OCI-LY1 (cell line): ENCODE results near the gene ASH1L.

Experiments
- EZH2 ChIP-seq: fragments of 200-600 bp; sonication (generic), shearing (Covaris generic); IDR thresholded peaks from 2 replicates; pipeline ENCODE4 v1.8.0; 2017; ENCODE audit warnings: borderline replicate concordance, mixed run types, mild to moderate bottlenecking, antibody characterized with exemption, low read length, moderate library complexity, mixed read lengths
- TF ChIP-seq, protein P1 (sequence below): fragments of 200-600 bp; sonication (generic), shearing (Covaris generic); IDR thresholded peaks from 2 replicates; pipeline ENCODE4 v1.5.1; 2017; ENCODE audit warnings: mild to moderate bottlenecking, antibody characterized with exemption, low read length, moderate library complexity, mixed read lengths

DNA sequence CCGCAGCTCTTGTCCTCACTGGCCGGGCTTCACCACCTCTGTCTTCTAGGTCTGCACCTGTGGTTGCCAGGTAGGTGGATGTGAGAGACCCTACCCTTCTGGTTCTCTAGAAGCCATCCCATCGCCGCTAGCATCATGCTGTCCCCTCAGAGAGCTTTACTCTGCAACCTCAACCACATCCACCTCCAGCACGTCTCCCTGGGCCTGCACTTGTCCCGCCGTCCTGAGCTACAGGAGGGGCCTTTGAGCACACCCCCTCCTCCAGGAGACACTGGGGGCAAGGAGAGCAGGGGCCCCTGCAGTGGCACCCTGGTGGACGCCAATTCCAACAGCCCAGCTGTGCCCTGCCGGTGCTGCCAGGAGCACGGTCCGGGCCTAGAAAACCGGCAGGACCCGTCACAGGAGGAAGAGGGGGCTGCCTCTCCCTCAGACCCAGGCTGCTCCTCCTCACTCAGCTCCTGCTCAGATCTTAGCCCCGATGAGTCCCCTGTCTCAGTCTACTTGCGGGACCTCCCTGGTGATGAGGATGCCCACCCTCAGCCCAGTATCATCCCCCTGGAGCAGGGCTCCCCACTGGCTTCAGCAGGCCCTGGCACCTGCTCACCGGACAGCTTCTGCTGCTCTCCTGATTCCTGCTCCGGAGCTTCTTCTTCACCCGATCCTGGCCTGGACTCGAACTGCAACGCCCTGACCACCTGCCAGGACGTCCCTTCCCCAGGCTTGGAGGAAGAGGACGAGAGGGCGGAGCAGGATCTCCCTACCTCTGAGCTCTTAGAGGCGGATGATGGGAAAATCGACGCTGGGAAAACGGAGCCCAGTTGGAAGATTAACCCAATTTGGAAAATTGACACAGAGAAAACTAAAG, 240.7 kb downstream of the ASH1L start:
- TF ChIP-seq, protein P1, sequence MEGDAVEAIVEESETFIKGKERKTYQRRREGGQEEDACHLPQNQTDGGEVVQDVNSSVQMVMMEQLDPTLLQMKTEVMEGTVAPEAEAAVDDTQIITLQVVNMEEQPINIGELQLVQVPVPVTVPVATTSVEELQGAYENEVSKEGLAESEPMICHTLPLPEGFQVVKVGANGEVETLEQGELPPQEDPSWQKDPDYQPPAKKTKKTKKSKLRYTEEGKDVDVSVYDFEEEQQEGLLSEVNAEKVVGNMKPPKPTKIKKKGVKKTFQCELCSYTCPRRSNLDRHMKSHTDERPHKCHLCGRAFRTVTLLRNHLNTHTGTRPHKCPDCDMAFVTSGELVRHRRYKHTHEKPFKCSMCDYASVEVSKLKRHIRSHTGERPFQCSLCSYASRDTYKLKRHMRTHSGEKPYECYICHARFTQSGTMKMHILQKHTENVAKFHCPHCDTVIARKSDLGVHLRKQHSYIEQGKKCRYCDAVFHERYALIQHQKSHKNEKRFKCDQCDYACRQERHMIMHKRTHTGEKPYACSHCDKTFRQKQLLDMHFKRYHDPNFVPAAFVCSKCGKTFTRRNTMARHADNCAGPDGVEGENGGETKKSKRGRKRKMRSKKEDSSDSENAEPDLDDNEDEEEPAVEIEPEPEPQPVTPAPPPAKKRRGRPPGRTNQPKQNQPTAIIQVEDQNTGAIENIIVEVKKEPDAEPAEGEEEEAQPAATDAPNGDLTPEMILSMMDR: no peak
- TF ChIP-seq EZH2: no peak
